Mucosa of descending colon (tissue), 3 donors: ENCODE data around the gene ATP7B. TPM values are rescaled to one million over a fixed set of nuclear protein-coding genes. Genes with fewer than 3 reads are reported as not detected.
"Not testable (repeated sequence)": the region's sequence is repeated elsewhere in the genome, so short reads cannot be mapped to it uniquely, and the experiment has no call there.

Experiments used
- ATAC-seq: fragments of 200-7000 bp; cut with Tn5 transposase; one replicate; pipeline ENCODE4 v1.9.1; 2020; ENCODE audit warnings: mild to moderate bottlenecking, moderate library complexity
- DNase-seq, 3 donors: peaks; one replicate each; pipeline ENCODE4 v3.0.0-alpha.2; 2020
- H3K36me3 ChIP-seq: fragments of 200-600 bp; one replicate; pipeline ENCODE4 v1.8.0; 2021; ENCODE audit warnings: low read depth, mild to moderate bottlenecking
- H3K4me1 ChIP-seq: fragments of 200-600 bp; one replicate; pipeline ENCODE4 v1.8.0; 2021; ENCODE audit warnings: low read depth, mild to moderate bottlenecking
- H3K4me3 ChIP-seq: fragments of 200-600 bp; one replicate; pipeline ENCODE4 v1.8.0; 2021; ENCODE audit warnings: mild to moderate bottlenecking
- H3K9me3 ChIP-seq: fragments of 200-600 bp; one replicate; pipeline ENCODE4 v1.8.0; 2021; ENCODE audit warnings: mild to moderate bottlenecking
- intact Hi-C, 2 donors: fragments of 100-400 bp; cut with DNase I in 1 of 2; cut with micrococcal nuclease in 1 of 2; formaldehyde crosslinking; loops; one replicate each; pipeline versions ENCODE4 v1.11.0 to v1.11.1; 2022; cut with DNase I, micrococcal nuclease
- total RNA-seq, 3 donors: library from RNA; stranded (reverse); fragmentation: NEBNext Ultra II Directional in 2 of 3; extraction: Animal tissue kit (Norgen Biotek cat#: 25700) in 2 of 3; gene quantifications; one replicate each; pipeline versions ENCODE4 v1.2.1 to v1.2.4, GENCODE V29; 2021 to 2023
- TF ChIP-seq, protein P1 (sequence below): fragments of 200-600 bp; IDR thresholded peaks from one replicate; pipeline ENCODE4 v1.8.0; 2022; ENCODE audit warnings: antibody characterized with exemption, mild to moderate bottlenecking
- donor health status: DM: no; HTN: no; CAD: no; lungs with moderate emphysema.
- donor health status: DM: no; HTN: no; CAD: no.
- donor health status: DM: no; HTN: yes; CAD: no.

Gene ATP7B
- total RNA-seq, 3 donors from 2014 or later: 11.3 to 26.0 (median 16.0) TPM

DNA sequence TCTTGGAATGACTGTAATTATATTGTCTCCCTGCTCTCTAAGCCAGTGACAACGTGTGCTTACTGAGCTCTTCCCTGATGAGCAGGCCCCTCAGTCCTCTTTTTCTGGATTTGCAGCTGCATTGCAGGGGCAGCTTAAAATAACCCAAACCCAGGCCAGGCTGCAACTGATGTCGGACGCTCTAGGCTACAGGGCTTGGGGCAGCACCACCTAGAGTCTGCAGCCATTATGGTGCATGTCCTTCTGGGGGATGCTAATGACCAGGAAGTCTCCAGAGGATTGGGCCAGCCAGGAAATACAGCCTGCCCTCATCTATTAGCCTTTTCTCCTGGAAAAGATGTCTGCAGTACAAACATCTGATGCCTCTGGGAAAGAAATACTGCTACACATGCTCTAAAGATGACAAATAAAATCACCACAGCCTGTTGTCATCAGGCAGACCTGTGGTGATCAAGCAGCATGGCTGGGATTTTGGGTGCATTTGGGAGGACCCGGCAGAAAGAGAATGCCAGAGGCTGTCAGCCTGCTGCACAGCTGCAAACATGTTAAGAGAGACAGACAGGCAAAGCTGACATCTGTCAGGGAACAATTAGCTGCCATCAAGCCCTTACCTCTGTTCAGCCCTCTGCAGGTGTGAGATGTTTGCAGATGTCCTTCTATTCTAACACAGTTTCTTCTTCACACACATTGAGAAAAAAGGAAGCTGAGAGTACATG is 97.7 kb downstream of the ATP7B start:
- no peak overlapping the region for H3K4me3 ChIP-seq
- no peaks in the 10 kb centered on the region for H3K4me1 ChIP-seq
- intact Hi-C loops: no loop called here
- DNase-seq (no peak), ATAC-seq (no peak)
- H3K36me3 ChIP-seq: no peaks in the 10 kb centered on the region
- TF ChIP-seq, protein P1, sequence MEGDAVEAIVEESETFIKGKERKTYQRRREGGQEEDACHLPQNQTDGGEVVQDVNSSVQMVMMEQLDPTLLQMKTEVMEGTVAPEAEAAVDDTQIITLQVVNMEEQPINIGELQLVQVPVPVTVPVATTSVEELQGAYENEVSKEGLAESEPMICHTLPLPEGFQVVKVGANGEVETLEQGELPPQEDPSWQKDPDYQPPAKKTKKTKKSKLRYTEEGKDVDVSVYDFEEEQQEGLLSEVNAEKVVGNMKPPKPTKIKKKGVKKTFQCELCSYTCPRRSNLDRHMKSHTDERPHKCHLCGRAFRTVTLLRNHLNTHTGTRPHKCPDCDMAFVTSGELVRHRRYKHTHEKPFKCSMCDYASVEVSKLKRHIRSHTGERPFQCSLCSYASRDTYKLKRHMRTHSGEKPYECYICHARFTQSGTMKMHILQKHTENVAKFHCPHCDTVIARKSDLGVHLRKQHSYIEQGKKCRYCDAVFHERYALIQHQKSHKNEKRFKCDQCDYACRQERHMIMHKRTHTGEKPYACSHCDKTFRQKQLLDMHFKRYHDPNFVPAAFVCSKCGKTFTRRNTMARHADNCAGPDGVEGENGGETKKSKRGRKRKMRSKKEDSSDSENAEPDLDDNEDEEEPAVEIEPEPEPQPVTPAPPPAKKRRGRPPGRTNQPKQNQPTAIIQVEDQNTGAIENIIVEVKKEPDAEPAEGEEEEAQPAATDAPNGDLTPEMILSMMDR: no peak
- H3K9me3 ChIP-seq: no peaks in the 10 kb centered on the region

DNA sequence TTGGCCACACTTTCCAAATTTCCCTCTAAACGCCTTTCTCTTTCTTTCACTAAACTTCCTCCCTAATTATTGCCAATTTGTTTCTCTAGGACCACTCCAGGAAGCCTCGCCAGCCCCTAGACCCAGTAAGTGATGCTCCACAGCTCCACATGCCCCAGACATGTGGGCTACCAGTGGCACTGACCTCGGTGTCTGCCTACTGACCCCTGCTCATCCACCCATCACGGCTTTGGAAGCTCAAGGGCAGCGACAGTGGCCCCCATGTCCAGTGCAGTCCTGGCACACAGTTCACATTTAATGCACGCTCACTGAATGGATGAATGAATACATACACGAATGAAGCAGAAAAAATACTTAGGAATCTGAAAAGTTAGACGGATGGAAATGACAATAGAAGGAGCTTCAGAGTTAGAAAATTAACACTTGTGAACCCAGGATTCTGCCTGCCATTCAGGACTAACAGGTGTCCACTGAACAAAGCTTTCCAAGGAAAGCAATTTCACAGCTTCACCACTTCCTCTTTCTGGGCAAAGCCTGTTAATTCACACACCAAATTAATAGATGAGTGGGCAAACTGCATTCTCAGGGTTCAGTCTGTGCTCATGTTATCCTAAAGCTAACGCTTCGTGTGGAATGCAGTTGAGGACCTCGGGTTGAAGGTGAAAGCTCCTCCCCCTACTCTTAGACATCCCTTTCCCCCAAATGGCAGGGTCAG is 98.6 kb downstream of the ATP7B start:
- TF ChIP-seq, protein P1: no peak
- Histone ChIP-seq H3K9me3 (no peaks in the 10 kb centered on the region), H3K4me1 (no peaks in the 10 kb centered on the region), H3K36me3 (no peaks in the 10 kb centered on the region), H3K4me3 (no peak overlapping the region)
- no peak for DNase-seq
- intact Hi-C loops: no loop called here
- ATAC-seq: no peak

DNA sequence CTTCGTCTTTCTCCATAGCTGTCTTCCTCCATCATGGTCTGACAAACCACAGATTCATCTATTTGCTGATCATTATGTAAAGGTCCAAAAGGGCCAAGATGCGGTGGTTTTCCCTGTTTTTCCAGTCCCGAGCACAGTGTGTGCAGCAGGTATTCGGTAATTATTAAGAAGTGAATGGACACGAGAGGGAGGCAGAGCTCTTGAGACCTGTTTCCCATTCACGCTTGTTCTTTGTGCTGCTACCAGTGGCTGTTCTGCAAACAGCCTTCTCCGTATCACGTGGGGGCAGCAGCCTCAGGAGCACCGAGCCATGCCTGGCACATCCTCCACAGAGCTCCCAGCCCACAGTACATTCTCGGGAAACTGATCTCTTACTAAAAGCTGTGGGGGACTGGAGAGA is 99.2 kb downstream of the ATP7B start:
- Histone ChIP-seq H3K4me3 (no peak overlapping the region), H3K9me3 (no peaks in the 10 kb centered on the region), H3K36me3 (no peaks in the 10 kb centered on the region), H3K4me1 (no peaks in the 10 kb centered on the region)
- intact Hi-C loops: no loop called here
- no peak for ATAC-seq
- no peak for DNase-seq
- TF ChIP-seq, protein P1: no peak

DNA sequence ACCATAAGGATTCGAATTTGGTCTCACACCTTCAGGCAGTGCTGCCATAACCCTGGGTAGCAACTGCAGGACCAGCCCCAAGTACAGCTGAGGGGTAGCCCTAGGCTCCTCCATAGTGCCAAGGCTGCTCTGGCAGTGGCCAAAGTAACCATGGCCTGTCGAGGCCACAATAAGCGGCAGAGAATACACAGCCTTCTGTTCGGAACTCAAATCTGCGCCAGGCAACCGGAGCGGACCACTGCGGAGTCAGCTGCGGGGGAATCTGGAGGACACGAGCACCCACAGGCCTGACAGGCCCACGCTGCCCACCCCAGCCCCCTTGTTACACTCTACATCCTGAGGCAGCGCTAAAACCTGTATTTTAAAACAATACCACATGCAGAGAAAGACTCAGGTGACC is 100.7 kb downstream of the ATP7B start:
- Histone ChIP-seq H3K9me3 (no peaks in the 10 kb centered on the region), H3K36me3 (no peaks in the 10 kb centered on the region), H3K4me3 (no peak overlapping the region), H3K4me1 (no peaks in the 10 kb centered on the region)
- DNase-seq (no peak), ATAC-seq (no peak)
- intact Hi-C loops: no loop called here
- TF ChIP-seq, protein P1: no peak

DNA sequence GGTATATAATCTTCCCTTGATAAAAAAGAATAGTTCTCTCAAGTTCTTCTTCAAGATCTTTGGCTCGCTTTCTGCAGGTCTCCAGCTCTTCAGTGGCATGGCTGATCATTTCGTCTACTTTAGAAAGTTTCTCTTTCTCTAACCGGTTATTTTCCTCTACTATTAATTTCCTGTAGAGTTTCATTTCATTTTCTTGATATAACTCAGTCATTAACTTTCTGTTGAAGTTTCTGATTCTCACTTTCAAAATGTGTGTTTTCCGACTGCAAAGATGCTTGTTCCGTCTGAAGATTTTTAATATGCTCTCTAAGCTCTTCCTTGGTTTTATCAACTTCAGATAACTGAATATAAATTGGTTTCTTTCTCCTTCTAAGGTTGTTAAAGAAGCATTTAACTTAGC is 102.0 kb downstream of the ATP7B start:
- DNase-seq, H3K4me1 ChIP-seq, H3K36me3 ChIP-seq, ATAC-seq, H3K4me3 ChIP-seq, H3K9me3 ChIP-seq, intact Hi-C loops: not testable (repeated sequence)

DNA sequence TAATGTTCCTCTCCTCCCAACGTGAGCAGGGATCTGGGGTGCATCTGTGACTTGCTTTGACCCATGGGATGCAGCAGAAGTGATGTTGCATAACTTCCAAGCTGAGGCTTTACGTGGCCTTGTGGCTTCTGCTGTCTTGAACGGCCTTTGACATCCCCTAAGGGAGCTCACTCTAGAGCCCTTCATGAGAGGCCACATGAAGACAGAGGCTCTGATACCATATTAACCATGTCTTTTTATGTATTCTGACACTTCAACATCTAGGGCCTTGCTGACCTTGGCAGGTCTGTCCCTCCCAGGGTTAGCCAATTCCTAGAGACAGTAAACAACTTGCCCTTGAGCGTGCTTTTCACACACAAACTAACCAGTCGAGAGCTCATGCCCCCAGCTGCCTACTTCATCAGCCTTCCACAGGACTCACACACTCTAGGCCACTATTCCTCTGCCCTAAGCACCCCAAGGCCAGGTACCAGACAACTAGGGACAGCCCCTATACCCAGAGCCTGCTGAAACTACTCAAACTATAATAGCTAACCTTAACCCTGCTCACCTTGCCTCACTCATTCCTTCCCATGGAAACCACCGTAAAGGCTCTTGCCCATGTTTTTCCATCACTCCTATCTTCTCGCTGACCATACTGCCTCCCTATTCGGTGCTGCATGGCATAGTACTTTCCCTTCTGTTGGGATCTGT is 104.1 kb downstream of the ATP7B start:
- H3K36me3 ChIP-seq: no peaks in the 10 kb centered on the region
- H3K9me3 ChIP-seq: no peaks in the 10 kb centered on the region
- H3K4me1 ChIP-seq: no peaks in the 10 kb centered on the region
- DNase-seq (no peak), ATAC-seq (no peak)
- TF ChIP-seq, protein P1: no peak
- intact Hi-C loops: no loop called here
- no peak overlapping the region for H3K4me3 ChIP-seq
